OCI-LY7 (cell line): ENCODE measurements around the gene GNL3L.

ENCODE experiments used
- EZH2phosphoT487 ChIP-seq: fragments of 200-600 bp; sonication (generic); IDR thresholded peaks from 2 replicates; pipeline ENCODE4 v1.6.1; 2018; ENCODE audit warnings: low read depth, borderline replicate concordance, mild to moderate bottlenecking, mixed run types, antibody characterized with exemption, low read length, moderate library complexity, mixed read lengths
- TF ChIP-seq, protein P1 (sequence below): fragments of 200-600 bp; sonication (generic); conservative IDR thresholded peaks from 2 replicates; pipeline ENCODE4 v1.5.1; 2014; ENCODE audit warnings: mild to moderate bottlenecking, antibody characterized with exemption, low read length, moderate library complexity, mixed read lengths

DNA sequence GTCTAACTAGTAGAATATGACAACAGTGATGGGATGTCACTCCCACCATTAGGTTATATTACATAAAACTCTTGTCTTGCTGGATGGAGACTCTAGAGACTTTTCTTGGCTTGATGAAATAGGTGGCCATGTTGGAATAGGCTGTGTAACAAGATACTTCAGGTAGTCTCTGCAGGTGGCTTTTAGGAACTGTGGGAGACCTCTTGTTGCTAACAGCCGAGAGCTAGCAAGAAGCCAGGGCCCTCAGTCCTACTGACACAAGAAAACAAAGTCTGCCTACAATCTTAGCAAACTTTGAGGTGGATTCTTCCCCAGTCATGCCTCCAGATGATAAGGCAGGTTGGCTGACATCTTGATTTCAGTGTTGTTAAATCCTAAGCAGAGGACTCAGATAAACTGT lies 72.5 kb downstream of the GNL3L start:
- TF ChIP-seq, protein P1, sequence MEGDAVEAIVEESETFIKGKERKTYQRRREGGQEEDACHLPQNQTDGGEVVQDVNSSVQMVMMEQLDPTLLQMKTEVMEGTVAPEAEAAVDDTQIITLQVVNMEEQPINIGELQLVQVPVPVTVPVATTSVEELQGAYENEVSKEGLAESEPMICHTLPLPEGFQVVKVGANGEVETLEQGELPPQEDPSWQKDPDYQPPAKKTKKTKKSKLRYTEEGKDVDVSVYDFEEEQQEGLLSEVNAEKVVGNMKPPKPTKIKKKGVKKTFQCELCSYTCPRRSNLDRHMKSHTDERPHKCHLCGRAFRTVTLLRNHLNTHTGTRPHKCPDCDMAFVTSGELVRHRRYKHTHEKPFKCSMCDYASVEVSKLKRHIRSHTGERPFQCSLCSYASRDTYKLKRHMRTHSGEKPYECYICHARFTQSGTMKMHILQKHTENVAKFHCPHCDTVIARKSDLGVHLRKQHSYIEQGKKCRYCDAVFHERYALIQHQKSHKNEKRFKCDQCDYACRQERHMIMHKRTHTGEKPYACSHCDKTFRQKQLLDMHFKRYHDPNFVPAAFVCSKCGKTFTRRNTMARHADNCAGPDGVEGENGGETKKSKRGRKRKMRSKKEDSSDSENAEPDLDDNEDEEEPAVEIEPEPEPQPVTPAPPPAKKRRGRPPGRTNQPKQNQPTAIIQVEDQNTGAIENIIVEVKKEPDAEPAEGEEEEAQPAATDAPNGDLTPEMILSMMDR, result no peak
- no peak for TF ChIP-seq EZH2phosphoT487
